CD4-positive, alpha-beta T cell treated with Interleukin-6 for 4 hours (primary cell): Measurements from ENCODE around the gene ADGRV1.
"Not testable (repeated sequence)": the region's sequence is repeated elsewhere in the genome, so short reads cannot be mapped to it uniquely, and the experiment has no call there.

Experiments
- DNase-seq: peaks from one replicate; pipeline ENCODE4 v3.0.0-alpha.2; 2020; ENCODE audit warnings: mixed read lengths

The ADGRV1 gene

GRCh38 chr5:90654215-90654614 lies 95.6 kb downstream of the ADGRV1 start:
- DNase-seq = no peak

DNA sequence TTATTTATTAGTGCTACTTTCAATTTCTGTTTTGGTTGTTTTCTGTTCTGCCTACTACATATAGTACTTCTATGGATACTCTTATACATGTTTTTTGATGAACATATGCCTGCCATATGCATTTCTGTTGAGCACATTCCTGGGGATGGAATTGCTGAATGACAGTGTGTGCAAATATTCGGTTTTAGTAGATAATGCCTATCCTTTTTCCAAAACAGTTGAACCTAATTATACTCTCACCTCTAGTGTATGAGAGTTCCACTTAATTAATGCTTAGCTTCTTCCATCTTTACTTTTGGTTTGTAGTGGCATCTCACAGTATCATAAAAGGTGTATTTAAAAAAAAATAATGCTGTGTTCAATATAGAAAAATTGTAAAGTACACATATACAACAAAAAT lies 96.8 kb downstream of the ADGRV1 start:
- no peak for DNase-seq

DNA sequence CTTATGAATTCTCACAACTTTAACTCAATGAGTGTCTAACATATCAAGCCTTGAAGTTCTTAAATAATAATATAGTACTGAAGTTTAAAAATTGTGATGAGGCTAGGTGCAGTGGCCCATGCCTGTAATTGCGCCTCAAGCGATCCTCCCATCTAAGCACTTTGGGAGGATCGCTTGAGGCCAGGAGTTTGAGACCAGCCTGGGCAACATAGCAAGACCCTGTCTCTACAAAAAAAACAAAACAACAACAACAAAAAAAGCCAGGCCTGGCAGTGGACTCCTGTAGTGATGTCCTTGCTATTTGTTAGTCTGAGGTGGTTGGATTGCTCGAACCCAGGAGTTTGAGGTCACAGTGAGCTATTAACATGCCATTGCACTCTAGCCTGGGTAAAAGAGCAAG lies 98.4 kb downstream of the ADGRV1 start:
- no peak for DNase-seq

GRCh38 chr5:90657788-90658187 lies 99.2 kb downstream of the ADGRV1 start:
- no peak for DNase-seq

DNA sequence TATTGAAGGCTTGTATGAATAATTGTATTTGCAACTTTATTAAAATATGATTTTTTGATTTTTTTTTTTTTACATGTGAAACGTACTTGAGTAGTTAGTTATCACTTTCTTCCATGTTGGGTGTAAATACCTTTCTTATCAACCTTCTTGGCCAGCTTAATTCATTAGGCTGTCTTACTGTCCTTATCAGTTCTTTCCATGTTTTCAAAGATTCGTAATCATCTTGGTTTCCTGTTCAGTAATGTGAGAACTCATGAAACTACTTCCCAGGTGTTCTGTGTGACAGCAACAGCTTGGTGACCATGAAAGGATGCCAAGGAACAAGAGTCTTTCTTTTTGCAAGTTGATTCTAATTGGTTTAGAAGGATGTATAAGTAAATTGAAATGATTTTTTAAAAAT lies 100.0 kb downstream of the ADGRV1 start:
- DNase-seq = no peak

DNA sequence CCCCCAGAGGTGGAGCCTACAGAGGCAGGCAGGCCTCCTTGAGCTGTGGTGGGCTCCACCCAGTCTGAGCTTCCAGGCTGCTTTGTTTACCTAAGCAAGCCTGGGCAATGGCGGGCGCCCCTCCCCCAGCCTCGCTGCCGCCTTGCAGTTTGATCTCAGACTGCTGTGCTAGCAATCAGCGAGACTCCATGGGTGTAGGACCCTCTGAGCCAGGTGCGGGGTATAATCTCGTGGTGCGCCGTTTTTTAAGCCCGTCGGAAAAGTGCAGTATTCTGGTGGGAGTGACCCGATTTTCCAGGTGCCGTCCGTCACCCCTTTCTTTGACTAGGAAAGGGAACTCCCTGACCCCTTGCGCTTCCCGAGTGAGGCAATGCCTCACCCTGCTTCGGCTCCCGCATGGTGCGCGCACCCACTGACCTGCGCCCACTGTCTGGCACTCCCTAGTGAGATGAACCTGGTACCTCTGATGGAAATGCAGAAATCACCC lies 109.5 kb downstream of the ADGRV1 start:
- not testable (repeated sequence) for DNase-seq

- no peak for DNase-seq
Measured at GRCh38 chr5:90675222-90675621, 116.6 kb downstream of the ADGRV1 start.

GRCh38 chr5:90680921-90681563 lies 122.4 kb downstream of the ADGRV1 start:
- no peak for DNase-seq

GRCh38 chr5:90682278-90682677 lies 123.7 kb downstream of the ADGRV1 start:
- DNase-seq = no peak

DNA sequence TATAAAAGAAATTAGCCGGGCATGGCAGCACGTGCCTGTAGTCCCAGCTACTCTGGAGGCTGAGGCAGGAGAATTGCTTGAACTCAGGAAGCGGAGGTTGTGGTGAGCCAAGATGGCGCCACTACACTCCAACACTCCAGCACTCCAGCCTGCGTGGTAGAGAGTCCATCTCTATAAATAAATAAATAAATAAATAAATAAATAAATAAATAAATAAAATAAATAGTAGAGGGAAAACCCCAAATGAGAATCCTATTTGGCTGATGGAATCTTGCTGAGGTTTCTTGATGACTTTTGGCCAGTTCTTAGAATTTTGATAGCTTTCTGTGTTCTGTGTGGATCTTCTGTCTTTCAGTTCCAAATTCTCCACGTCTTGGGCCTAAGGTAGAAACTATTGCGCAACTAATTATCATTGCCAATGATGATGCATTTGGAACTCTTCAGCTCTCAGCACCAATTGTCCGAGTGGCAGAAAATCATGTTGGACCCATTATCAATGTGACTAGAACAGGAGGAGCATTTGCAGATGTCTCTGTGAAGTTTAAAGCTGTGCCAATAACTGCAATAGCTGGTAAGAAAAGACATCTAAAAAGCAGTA lies 126.9 kb downstream of the ADGRV1 start:
- DNase-seq = no peak

DNA sequence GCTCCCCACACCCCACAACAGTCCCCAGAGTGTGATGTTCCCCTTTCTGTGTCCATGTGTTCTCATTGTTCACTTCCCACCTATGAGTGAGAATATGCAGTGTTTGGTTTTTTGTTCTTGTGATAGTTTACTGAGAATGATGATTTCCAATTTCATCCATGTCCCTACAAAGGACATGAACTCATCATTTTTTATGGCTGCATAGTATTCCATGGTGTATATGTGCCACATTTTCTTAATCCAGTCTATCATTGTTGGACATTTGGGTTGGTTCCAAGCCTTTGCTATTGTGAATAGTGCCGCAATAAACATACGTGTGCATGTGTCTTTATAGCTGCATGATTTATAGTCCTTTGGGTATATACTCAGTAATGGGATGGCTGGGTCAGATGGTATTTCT lies 127.8 kb downstream of the ADGRV1 start:
- not testable (repeated sequence) for DNase-seq

DNA sequence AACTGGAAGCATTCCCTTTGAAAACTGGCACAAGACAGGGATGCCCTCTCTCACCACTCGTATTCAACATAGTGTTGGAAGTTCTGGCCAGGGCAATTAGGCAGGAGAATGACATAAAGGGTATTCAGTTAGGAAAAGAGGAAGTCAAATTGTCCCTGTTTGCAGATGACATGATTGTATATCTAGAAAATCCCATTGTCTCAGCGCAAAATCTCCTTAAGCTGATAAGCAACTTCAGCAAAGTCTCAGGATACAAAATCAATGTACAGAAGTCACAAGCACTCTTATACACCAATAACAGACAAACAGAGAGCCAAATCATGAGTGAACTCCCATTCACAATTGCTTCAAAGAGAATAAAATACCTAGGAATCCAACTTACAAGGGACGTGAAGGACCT lies 128.9 kb downstream of the ADGRV1 start:
- DNase-seq = not testable (repeated sequence)

DNA sequence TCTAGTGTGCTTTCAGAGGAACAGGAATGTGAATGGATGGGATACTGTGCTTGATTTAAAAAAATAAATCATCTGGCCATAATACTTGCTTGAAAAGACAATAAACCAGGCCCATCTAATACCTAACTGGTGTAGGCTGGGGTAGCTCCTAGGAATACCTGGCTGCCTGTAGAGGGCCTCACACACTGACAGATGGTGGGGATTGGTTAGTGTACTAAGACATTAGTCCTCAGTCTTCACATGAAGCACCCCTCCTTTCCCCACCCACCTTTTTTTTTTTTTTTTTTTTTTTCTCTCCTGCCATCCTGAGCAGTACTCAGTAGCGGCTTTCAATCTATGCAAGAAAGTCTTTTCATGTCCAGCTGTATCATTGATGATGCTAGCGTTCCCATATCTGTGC lies 130.5 kb downstream of the ADGRV1 start:
- no peak for DNase-seq

DNA sequence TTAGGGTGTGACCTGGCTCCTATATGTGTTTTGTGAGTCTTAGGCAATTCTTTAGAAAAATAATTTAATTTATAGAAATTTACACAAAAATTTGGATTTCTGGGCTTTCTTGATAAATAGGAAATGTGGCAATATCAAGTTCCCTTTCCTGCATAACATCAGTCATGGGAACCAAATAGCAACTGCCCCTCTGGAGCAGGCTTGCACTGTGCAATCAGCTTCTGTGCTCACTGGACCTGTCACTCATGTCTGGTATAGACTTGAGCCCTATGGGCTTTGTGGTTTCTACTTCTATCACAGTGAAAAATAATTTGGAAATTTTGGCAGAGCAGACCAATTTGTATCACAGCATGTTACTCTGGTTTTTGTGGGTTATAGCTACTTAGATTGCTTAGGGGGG lies 131.7 kb downstream of the ADGRV1 start:
- DNase-seq = no peak

DNA sequence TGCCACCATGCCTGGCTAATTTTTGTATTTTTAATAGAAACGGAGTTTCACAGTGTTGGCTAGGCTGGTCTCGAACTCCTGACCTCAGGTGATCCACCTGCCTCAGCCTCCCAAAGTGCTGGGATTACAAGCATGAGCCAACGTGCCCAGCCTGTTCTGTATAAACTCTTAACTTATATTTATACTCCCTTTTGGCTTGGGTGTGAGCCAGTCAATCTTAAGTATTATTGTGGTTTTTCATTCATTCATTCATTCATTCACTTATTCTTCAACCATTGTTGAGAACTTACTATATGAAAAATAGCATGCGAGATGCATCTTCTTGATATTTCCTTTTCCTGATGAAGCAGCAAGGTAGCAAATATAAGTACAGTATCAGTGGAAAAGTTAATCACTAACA lies 132.9 kb downstream of the ADGRV1 start:
- no peak for DNase-seq

GRCh38 chr5:90696153-90696552 lies 137.6 kb downstream of the ADGRV1 start:
- no peak for DNase-seq

DNA sequence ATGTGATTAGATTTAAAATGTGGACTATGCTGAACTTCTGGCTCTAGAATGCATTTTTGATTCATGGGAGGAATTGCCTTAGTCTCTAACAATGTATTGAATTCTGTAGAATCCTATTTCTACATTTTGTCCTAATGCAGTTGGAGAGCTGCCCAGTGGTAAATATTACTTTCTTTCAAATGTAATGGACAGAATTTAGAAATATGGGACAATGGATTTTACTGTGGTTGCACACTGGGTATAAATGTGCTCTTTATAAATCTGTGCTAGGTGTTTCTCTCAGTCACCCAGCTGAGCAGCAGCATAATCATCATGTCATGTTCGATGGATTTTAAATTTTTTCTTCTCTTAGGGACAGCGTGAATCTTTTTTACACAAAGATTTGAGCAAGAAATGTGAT lies 141.7 kb downstream of the ADGRV1 start:
- no peak for DNase-seq

DNA sequence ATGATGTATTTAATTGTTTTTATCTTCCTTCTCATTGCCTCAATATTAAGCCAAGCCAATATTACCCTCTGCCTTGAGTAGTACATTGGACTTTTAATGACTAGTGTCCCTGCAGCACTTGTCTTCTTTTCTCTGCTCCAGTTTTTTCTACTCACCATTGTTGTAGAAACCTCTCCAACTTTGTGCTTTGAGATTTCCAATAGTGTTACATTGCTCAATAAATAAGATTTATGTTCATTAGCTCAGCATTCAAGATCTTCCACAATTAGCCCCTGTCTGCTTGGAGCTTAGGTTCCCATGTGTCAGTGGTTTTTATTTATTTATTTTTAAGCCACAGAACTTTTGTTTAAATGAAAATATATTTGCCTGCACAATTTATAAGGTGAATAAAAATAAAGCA lies 145.3 kb downstream of the ADGRV1 start:
- DNase-seq = no peak

GRCh38 chr5:90707698-90708097 lies 149.1 kb downstream of the ADGRV1 start:
- no peak for DNase-seq

DNA sequence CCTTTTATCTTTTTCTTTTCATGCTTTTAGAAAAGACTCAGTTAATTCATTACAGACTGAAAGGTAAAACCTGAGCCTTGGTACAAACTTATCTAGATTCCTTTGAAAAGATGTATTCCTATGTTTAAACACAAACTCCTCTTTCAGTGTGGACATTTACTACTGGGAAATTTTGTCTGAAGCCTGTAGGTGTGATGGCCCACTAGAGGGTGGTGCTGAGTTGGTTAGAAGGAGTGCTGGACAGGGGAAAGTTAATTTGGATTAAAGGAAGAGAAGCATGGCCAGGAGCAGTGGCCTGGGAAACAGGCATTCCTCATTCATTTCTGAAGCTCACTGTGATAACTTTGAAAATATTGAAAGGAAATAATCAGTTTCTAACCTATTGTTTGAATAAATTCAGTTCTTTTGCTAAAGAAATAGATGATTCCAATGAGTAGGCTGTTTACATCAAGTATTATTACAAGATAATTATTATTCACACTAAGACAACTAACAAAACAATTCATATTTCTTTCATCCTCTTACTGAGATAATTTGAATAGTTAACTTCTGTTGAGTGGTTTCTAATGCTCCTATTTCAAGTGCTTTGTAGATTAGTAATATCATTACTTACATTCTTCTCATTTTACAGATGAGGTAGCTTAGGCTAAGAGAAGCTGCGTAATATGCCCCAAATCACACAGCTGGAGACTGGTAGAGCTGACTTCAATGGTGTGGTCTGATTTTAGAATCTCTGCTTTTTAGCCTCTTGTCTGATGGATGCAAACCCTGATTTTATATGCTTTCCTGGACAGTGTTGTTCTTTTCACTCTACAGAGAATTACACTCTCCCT lies 150.9 kb downstream of the ADGRV1 start:
- peak; percentile 4 for DNase-seq

GRCh38 chr5:90718387-90718786 lies 159.8 kb downstream of the ADGRV1 start:
- DNase-seq = no peak

GRCh38 chr5:90739567-90739966 lies 181.0 kb downstream of the ADGRV1 start:
- DNase-seq = no peak

- DNase-seq = no peak
Measured at GRCh38 chr5:90740244-90740799, 181.7 kb downstream of the ADGRV1 start.
